Left lung (tissue), 10 donors: Measurements from ENCODE around the gene WSCD2. TPM values are rescaled to one million over a fixed set of nuclear protein-coding genes. Genes with fewer than 3 reads are reported as not detected.

Source experiments
- ATAC-seq: fragments of 200-7000 bp; cut with Tn5 transposase; one replicate; pipeline ENCODE4 v1.9.1; 2020; ENCODE audit warnings: moderate library complexity
- DNase-seq, 4 donors: peaks; one replicate each; pipeline ENCODE4 v3.0.0-alpha.2; 2013 to 2020
- H3K27ac ChIP-seq, 2 donors: fragments of 200-600 bp; sonication (generic) in 1 of 2; one replicate each; pipeline versions ENCODE4 v1.5.0 to v1.8.0; 2020 to 2021
- H3K27me3 ChIP-seq, 2 donors: fragments of 200-600 bp; sonication (generic) in 1 of 2; one replicate each; pipeline versions ENCODE4 v1.5.0 to v1.8.0; 2020 to 2021
- H3K36me3 ChIP-seq, 2 donors: fragments of 200-600 bp; sonication (generic) in 1 of 2; one replicate each; pipeline versions ENCODE4 v1.5.0 to v1.8.0; 2020 to 2021
- H3K4me1 ChIP-seq, 2 donors: fragments of 200-600 bp; one replicate each; pipeline ENCODE4 v1.8.0; 2021
- H3K4me3 ChIP-seq, 2 donors: fragments of 200-600 bp; sonication (generic) in 1 of 2; one replicate each; pipeline versions ENCODE4 v1.5.0 to v1.8.0; 2020 to 2021; ENCODE audit warnings: mild to moderate bottlenecking in 1 of 2
- H3K9me3 ChIP-seq, 2 donors: fragments of 200-600 bp; sonication (generic) in 1 of 2; one replicate each; pipeline versions ENCODE4 v1.5.0 to v1.8.0; 2020 to 2021
- intact Hi-C, 2 donors: fragments of 100-400 bp; cut with DNase I; formaldehyde crosslinking; loops; one replicate each; pipeline versions ENCODE4 v1.11.2 to v1.14.2; 2022
- polyA plus RNA-seq, 6 donors: library from polyadenylated mRNA; unstranded; fragments of 120-200 nt; gene quantifications; one replicate each; pipeline ENCODE4 v1.2.1, GENCODE V29; 2013; ENCODE audit not compliant: insufficient read length in 6 of 6
- total RNA-seq, 2 donors: library from RNA; stranded (reverse); fragmentation: NEBNext Ultra II Directional; extraction: Animal tissue kit (Norgen Biotek cat#: 25700); gene quantifications; one replicate each; pipeline ENCODE4 v1.2.1, GENCODE V29; 2021
- TF ChIP-seq, protein P1 (sequence below), 2 donors: fragments of 200-600 bp; sonication (generic) in 1 of 2; IDR thresholded peaks; one replicate each; pipeline versions ENCODE4 v1.5.0 to v1.8.0; 2021; ENCODE audit warnings: antibody characterized with exemption in 2 of 2
- donor health status: DM: no; HTN: yes; CAD: no.
- donor health status: DM: no; HTN: no; CAD: no.

WSCD2 gene
- total and polyA plus RNA-seq, 8 donors = 0.29 to 1.3 (median 0.47) TPM

DNA sequence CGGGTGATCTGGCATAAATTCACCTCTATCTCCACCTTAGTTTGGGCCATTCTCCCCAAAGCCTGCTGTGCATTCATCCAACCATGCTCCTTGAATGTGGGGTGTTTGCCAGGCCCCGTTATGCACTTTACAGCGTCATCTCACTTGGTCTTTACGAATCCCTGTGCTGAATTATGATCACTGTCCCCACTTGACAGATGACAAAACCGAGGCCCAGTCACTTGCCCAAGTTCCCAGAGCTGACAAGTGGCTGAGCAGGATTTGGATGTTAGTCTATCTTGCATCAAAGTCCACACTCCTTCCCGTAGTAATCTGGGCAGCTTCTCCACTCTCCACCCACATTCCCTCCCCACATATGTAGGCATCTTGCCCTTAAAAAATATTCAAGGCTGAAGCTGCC lies 44.8 kb downstream of the WSCD2 start:
- peaks cover 0 to 14% of the 10 kb centered on the region in 2 donors for H3K27me3 ChIP-seq
- H3K27ac ChIP-seq = no peak overlapping the region
- H3K9me3 ChIP-seq = no peaks in the 10 kb centered on the region
- no peaks in the 10 kb centered on the region for H3K4me1 ChIP-seq
- TF ChIP-seq, protein P1, sequence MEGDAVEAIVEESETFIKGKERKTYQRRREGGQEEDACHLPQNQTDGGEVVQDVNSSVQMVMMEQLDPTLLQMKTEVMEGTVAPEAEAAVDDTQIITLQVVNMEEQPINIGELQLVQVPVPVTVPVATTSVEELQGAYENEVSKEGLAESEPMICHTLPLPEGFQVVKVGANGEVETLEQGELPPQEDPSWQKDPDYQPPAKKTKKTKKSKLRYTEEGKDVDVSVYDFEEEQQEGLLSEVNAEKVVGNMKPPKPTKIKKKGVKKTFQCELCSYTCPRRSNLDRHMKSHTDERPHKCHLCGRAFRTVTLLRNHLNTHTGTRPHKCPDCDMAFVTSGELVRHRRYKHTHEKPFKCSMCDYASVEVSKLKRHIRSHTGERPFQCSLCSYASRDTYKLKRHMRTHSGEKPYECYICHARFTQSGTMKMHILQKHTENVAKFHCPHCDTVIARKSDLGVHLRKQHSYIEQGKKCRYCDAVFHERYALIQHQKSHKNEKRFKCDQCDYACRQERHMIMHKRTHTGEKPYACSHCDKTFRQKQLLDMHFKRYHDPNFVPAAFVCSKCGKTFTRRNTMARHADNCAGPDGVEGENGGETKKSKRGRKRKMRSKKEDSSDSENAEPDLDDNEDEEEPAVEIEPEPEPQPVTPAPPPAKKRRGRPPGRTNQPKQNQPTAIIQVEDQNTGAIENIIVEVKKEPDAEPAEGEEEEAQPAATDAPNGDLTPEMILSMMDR (IDR thresholded peaks at IDR 0.05) = no peak
- intact Hi-C loops = no loop called here
- no peak for DNase-seq
- H3K36me3 ChIP-seq = no peaks in the 10 kb centered on the region
- ATAC-seq = no peak
- H3K4me3 ChIP-seq = no peak overlapping the region

- no peak overlapping the region for H3K4me3 ChIP-seq
- peaks cover 0 to 8% of the 10 kb centered on the region in 2 donors for H3K27me3 ChIP-seq
- TF ChIP-seq, protein P1 (IDR thresholded peaks at IDR 0.05) = no peak
- intact Hi-C loops = no loop called here
- no peak for DNase-seq
- H3K36me3 ChIP-seq = no peaks in the 10 kb centered on the region
- H3K9me3 ChIP-seq = no peaks in the 10 kb centered on the region
- H3K4me1 ChIP-seq = no peaks in the 10 kb centered on the region
- H3K27ac ChIP-seq = no peak overlapping the region
- no peak for ATAC-seq
Observed at GRCh38 chr12:108174641-108175040, 45.6 kb downstream of the WSCD2 start.

- peak in 1 of 4 donors; percentile 16 for DNase-seq
- intact Hi-C loops = no loop called here
- Histone ChIP-seq H3K4me3 (no peak overlapping the region), H3K27ac (no peak overlapping the region), H3K27me3 (peaks cover 0 to 6% of the 10 kb centered on the region in 2 donors), H3K36me3 (no peaks in the 10 kb centered on the region), H3K9me3 (no peaks in the 10 kb centered on the region), H3K4me1 (no peaks in the 10 kb centered on the region)
- no peak for ATAC-seq
- TF ChIP-seq, protein P1 (IDR thresholded peaks at IDR 0.05) = no peak
Observed at GRCh38 chr12:108175310-108175709, 46.2 kb downstream of the WSCD2 start.

- Histone ChIP-seq H3K4me3 (no peak overlapping the region), H3K4me1 (no peaks in the 10 kb centered on the region), H3K36me3 (no peaks in the 10 kb centered on the region), H3K27ac (no peak overlapping the region), H3K27me3 (no peaks in the 10 kb centered on the region), H3K9me3 (no peaks in the 10 kb centered on the region)
- ATAC-seq (no peak), DNase-seq (no peak)
- intact Hi-C loops = no loop called here
- TF ChIP-seq, protein P1 (IDR thresholded peaks at IDR 0.05) = no peak
Observed at GRCh38 chr12:108176292-108176691, 47.2 kb downstream of the WSCD2 start.

DNA sequence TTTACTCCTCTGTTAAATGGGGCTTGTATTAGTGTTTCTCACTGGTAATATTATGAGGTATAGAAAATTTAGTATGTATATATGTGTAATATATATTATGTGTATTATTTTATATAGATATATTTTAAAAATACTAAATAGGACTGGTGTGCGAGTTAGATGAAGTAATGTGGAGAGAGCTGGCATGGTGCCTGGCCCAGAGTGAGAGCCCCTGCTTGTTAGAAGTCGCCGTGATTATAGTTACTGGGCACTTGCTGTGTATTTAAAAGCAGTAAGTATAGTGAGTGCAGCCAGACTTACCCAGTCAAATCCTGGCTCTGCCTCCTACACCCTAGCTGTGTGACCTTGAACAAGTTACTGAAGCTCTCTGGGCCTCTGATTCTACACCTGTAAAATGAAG lies 48.0 kb downstream of the WSCD2 start:
- H3K4me3 ChIP-seq = no peak overlapping the region
- no peaks in the 10 kb centered on the region for H3K36me3 ChIP-seq
- H3K4me1 ChIP-seq = no peaks in the 10 kb centered on the region
- DNase-seq (no peak), ATAC-seq (no peak)
- H3K9me3 ChIP-seq = no peaks in the 10 kb centered on the region
- H3K27ac ChIP-seq = no peak overlapping the region
- no peaks in the 10 kb centered on the region for H3K27me3 ChIP-seq
- intact Hi-C loops = no loop called here
- TF ChIP-seq, protein P1 (IDR thresholded peaks at IDR 0.05) = no peak
